ENCODE results near the gene ANKHD1. TPM values are rescaled to one million over a fixed set of nuclear protein-coding genes. Genes with fewer than 3 reads are reported as not detected.

ANKHD1 gene
- total and polyA plus RNA-seq, 9 of the 15 experiments (the other 6 are each of a cell fraction or from before 2014, with no cell fraction given), result 38.9 to 138 (median 78.7) TPM

GRCh38 chr5:140557136-140557805 is 155.6 kb downstream of the ANKHD1 start, which contains the start of gene SRA1 (continued):
- TF ChIP-seq LCOR (CRISPR knock-in tag; IDR thresholded peaks at IDR 0.05), result peak; percentile 74; the same call in 1 of the 2 replicates
- TF ChIP-seq GTF2F1 (IDR thresholded peaks at IDR 0.05; ENCODE audit: low read depth, low read length), result 0 out of 2 replicates have a peak, but pooled peaks have one; percentile 45
- TF ChIP-seq DPF2 (IDR thresholded peaks at IDR 0.05), result no peak
- TF ChIP-seq NRF1 (conservative IDR thresholded peaks at IDR 0.05 in 1 of 2, IDR thresholded peaks at IDR 0.05 in 1 of 2), result peak in 1 of 2 experiments; percentile 44; a peak in 1 of 4 replicates
- TF ChIP-seq NEUROD1 (IDR thresholded peaks at IDR 0.05; ENCODE audit: borderline replicate concordance, low read depth, low read length, partially characterized antibody), result no peak
- peak; percentile 11; the same call in 1 of the 2 replicates for TF ChIP-seq ESRRA (IDR thresholded peaks at IDR 0.05; ENCODE audit: borderline replicate concordance, low read depth)
- TF ChIP-seq ZNF384 (IDR thresholded peaks at IDR 0.05; ENCODE audit: low read depth, low read length), result no peak
- TF ChIP-seq ZNF347 (CRISPR knock-in tag; IDR thresholded peaks at IDR 0.05; ENCODE audit: low read depth), result no peak
- peak; percentile 84 for TF ChIP-seq CCNT2 (IDR thresholded peaks at IDR 0.05; ENCODE audit: borderline replicate concordance, extremely low read depth, insufficient read length, low read depth, low read length)
- peak; percentile 86 for TF ChIP-seq RBBP5 (IDR thresholded peaks at IDR 0.05; ENCODE audit: borderline replicate concordance, insufficient read depth, low read length, poor library complexity, severe bottlenecking)
- no peak for TF ChIP-seq ZNF23 (CRISPR knock-in tag; IDR thresholded peaks at IDR 0.05)
- TF ChIP-seq ATF7 (IDR thresholded peaks at IDR 0.05), result peak; percentile 79
- 0 out of 2 replicates have a peak, but pooled peaks have one; percentile 51 for TF ChIP-seq FOXP4 (CRISPR knock-in tag; IDR thresholded peaks at IDR 0.05; ENCODE audit: borderline replicate concordance)
- no peak for TF ChIP-seq HDAC3 (IDR thresholded peaks at IDR 0.05; ENCODE audit: borderline replicate concordance, partially characterized antibody)
- TF ChIP-seq NCOA1 (IDR thresholded peaks at IDR 0.05; ENCODE audit: low read depth), result no peak
- no peak for TF ChIP-seq MCM2 (IDR thresholded peaks at IDR 0.05; ENCODE audit: low read depth)
- no peak for TF ChIP-seq PRMT5 (CRISPR knock-in tag; IDR thresholded peaks at IDR 0.05)
- TF ChIP-seq SUPT5H (IDR thresholded peaks at IDR 0.05), result peak; percentile 96
- TF ChIP-seq ZNF253 (CRISPR knock-in tag; conservative IDR thresholded peaks at IDR 0.05), result no peak
- no peak for TF ChIP-seq ZNF778 (CRISPR knock-in tag; IDR thresholded peaks at IDR 0.05)
- no peak for TF ChIP-seq ASH1L (IDR thresholded peaks at IDR 0.05; ENCODE audit: borderline replicate concordance, low read depth, partially characterized antibody)
- no peak for TF ChIP-seq HLTF (IDR thresholded peaks at IDR 0.05)
- no peak for TF ChIP-seq ZC3H11A (IDR thresholded peaks at IDR 0.05; ENCODE audit: low read depth, low read length)
- TF ChIP-seq ZBTB33 (CRISPR knock-in tag; IDR thresholded peaks at IDR 0.05), result peak; percentile 20; the same call in 1 of the 2 replicates
- TF ChIP-seq RBM17 (IDR thresholded peaks at IDR 0.05; ENCODE audit: borderline replicate concordance, low read depth, low read length), result no peak
- TF ChIP-seq MXI1 (IDR thresholded peaks at IDR 0.05; ENCODE audit: low read depth, low read length), result no peak
